Erythroblast (primary cell): ENCODE measurements around the gene KLHL22.
"Not testable (repeated sequence)": the region's sequence is repeated elsewhere in the genome, so short reads cannot be mapped to it uniquely, and the experiment has no call there.

Experiments used
- DNase-seq, 2 experiments: peaks; one replicate each; lab custom pipeline; 2025; lab: John Stamatoyannopoulos, UW
- GATA1 ChIP-seq: IDR thresholded peaks from 2 replicates; pipeline ENCODE4 v1.6.1; 2011; ENCODE audit warnings: low read depth, mild to moderate bottlenecking, control low read depth, low read length, moderate library complexity
- POLR2A ChIP-seq: IDR thresholded peaks from 2 replicates; pipeline ENCODE4 v1.6.1; 2011; ENCODE audit warnings: mild to moderate bottlenecking, low read length

The KLHL22 gene

GRCh38 chr22:20475115-20475436, 20.5 kb downstream of the KLHL22 start:
- TF ChIP-seq GATA1 (no peak), POLR2A (no peak)

GRCh38 chr22:20472629-20473442, 22.8 kb downstream of the KLHL22 start:
- TF ChIP-seq GATA1: no peak
- no peak for TF ChIP-seq POLR2A
- DNase-seq: no peak

More at GRCh38 chr22:20475115-20475436, 20.5 kb downstream of the KLHL22 start:
- no peak for DNase-seq

- TF ChIP-seq GATA1 (no peak), POLR2A (no peak)
Observed at GRCh38 chr22:20471126-20471833, 24.3 kb downstream of the KLHL22 start.

DNA sequence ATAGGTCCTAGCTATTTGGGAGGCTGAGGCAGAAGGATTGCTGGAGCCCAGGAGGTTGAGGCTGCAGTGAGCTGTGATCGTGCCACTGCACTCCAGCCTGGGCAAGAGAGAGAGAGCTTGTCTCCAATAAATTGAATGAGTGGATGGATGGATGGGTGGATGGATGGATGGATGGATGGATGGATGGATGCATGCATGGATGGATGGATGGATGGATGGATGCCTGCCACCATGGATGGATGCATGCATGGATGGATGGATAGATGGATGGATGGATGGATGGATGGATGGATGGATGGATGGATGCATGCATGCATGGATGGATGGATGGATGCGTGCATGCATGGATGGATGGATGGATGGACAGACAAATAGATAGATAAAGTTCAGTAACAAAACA, 25.1 kb downstream of the KLHL22 start:
- not testable (repeated sequence) for DNase-seq

More at GRCh38 chr22:20471126-20471833, 24.3 kb downstream of the KLHL22 start:
- DNase-seq: no peak

GRCh38 chr22:20469110-20469868, 26.3 kb downstream of the KLHL22 start:
- no peak for DNase-seq

GRCh38 chr22:20466659-20467379, 28.8 kb downstream of the KLHL22 start:
- TF ChIP-seq GATA1 (no peak), POLR2A (no peak)
- DNase-seq: no peak

More at GRCh38 chr22:20469110-20469868, 26.3 kb downstream of the KLHL22 start:
- TF ChIP-seq GATA1 (no peak), POLR2A (no peak)

GRCh38 chr22:20465759-20466077, 29.9 kb downstream of the KLHL22 start:
- no peak for TF ChIP-seq GATA1
- no peak for TF ChIP-seq POLR2A
- DNase-seq: no peak

- TF ChIP-seq POLR2A: no peak
- no peak for TF ChIP-seq GATA1
- DNase-seq: no peak
Observed at GRCh38 chr22:20464912-20465758, 30.5 kb downstream of the KLHL22 start.

DNA sequence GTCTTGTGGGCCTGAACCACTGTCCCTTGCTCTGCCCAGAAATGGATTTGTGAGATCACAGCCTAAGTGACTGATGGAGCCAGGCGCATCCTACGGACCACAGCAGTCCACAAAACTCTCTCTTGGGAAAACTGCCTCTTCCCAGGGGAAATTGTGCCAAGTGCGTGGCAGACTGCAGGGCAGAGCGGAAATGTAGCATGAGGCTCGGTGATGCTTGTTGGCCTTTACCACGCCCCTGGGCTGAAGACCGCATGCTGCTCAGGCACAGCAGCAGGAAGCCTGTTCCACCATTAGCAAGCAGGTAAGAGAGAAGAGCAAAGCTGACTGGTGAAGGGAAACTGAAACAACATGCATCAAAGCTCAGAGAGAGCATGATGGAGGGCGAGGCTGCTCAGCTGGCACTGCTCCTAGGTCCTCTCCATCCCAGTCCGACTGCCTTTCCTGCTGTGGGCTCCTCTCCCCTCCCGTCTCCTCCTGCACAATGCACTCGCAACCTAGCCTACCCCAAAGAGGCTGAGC, 31.4 kb downstream of the KLHL22 start:
- no peak for DNase-seq
- TF ChIP-seq GATA1 (no peak), POLR2A (no peak)

GRCh38 chr22:20463324-20464095, 32.1 kb downstream of the KLHL22 start:
- no peak for TF ChIP-seq GATA1
- TF ChIP-seq POLR2A: no peak

GRCh38 chr22:20459862-20460261, 35.7 kb downstream of the KLHL22 start:
- TF ChIP-seq GATA1 (no peak), POLR2A (no peak)
- DNase-seq: no peak

More at GRCh38 chr22:20463324-20464095, 32.1 kb downstream of the KLHL22 start:
- DNase-seq: no peak

- DNase-seq: no peak
- TF ChIP-seq GATA1 (no peak), POLR2A (no peak)
Observed at GRCh38 chr22:20459152-20459542, 36.4 kb downstream of the KLHL22 start.
